ENCODE measurements around the gene SEL1L. TPM values are rescaled to one million over a fixed set of nuclear protein-coding genes. Genes with fewer than 3 reads are reported as not detected.

SEL1L gene
- total and polyA plus RNA-seq, 2 of the 13 experiments (the other 11 are each of a cell fraction or from before 2014, with no cell fraction given): 15.3 to 61.0 TPM

- ATAC-seq: no peak
- H2AFZ ChIP-seq (ENCODE audit: low read length): no peak overlapping the region
- H3K4me1 ChIP-seq (ENCODE audit: insufficient read depth, low read length): peaks cover 28% of the 10 kb centered on the region
- H3K79me2 ChIP-seq (ENCODE audit: insufficient read depth, low read length): peaks cover 5% of the 10 kb centered on the region
- CTCF ChIA-PET (ENCODE audit: low intra/inter-chr PET ratio, low total read pairs): no interaction called here
- no peak for DNase-seq (ENCODE audit: low spot score)
- H3K4me2 ChIP-seq (ENCODE audit: low read depth, low read length): no peak overlapping the region
- in situ Hi-C loops (cut with HindIII; ENCODE audit: extremely low pct_ligation_motif_present, low pct_unique_long_range_greater_than_20kb): no loop called here
- no peak for TF ChIP-seq ZNF121 (CRISPR knock-in tag; IDR thresholded peaks at IDR 0.05)
- POLR2A ChIA-PET: no interaction called here
- 94% methylated on average over 5 of the region's 5 CpGs for WGBS (ENCODE audit: low lambda C conversion rate)
- H3K27ac ChIP-seq (ENCODE audit: extremely low read length, insufficient read depth, low read length): no peak overlapping the region
- no peaks in the 10 kb centered on the region for H3K27me3 ChIP-seq (ENCODE audit: control insufficient read depth in 1 of 2, insufficient read depth in 2 of 2, low read length in 2 of 2)
- no peaks in the 10 kb centered on the region; the same call in 1 of the 2 replicates for H4K20me1 ChIP-seq (ENCODE audit: insufficient read depth, low read length)
- H3K36me3 ChIP-seq (replicated peaks in 1 of 2; ENCODE audit: control insufficient read depth in 1 of 2, insufficient read depth in 2 of 2, low read length in 2 of 2): peaks cover 12 to 34% of the 10 kb centered on the region in 2 experiments; a peak in 4 of 5 replicates
- H3K9ac ChIP-seq (ENCODE audit: insufficient read depth, low read depth, low read length): no peak overlapping the region
- H3K4me3 ChIP-seq (replicated peaks in 1 of 3; ENCODE audit: insufficient read depth in 1 of 3, low read depth in 2 of 3, low read length in 3 of 3): no peak overlapping the region
- FAIRE-seq: no peak
- BruUV-seq (replicated peaks): no TSS peak
- H3K9me3 ChIP-seq (ENCODE audit: low read length): no peaks in the 10 kb centered on the region
- intact Hi-C loops (cut with micrococcal nuclease; ENCODE audit: unreplicated experiment): no loop called here
Observed at GRCh38 chr14:81509321-81509720, 24.3 kb downstream of the SEL1L start.

GRCh38 chr14:81506487-81506886, 27.2 kb downstream of the SEL1L start:
- BruUV-seq (replicated peaks): no TSS peak
- Histone ChIP-seq H3K27me3 (ENCODE audit: control insufficient read depth in 1 of 2, insufficient read depth in 2 of 2, low read length in 2 of 2) (no peaks in the 10 kb centered on the region), H3K36me3 (replicated peaks in 1 of 2; ENCODE audit: control insufficient read depth in 1 of 2, insufficient read depth in 2 of 2, low read length in 2 of 2) (peaks cover 13 to 56% of the 10 kb centered on the region in 2 experiments), H3K79me2 (ENCODE audit: insufficient read depth, low read length) (peaks cover 5% of the 10 kb centered on the region), H4K20me1 (ENCODE audit: insufficient read depth, low read length) (no peaks in the 10 kb centered on the region; the same call in 1 of the 2 replicates), H3K4me3 (replicated peaks in 1 of 3; ENCODE audit: insufficient read depth in 1 of 3, low read depth in 2 of 3, low read length in 3 of 3) (no peak overlapping the region), H2AFZ (ENCODE audit: low read length) (no peak overlapping the region), H3K27ac (ENCODE audit: extremely low read length, insufficient read depth, low read length) (no peak overlapping the region), H3K4me2 (ENCODE audit: low read depth, low read length) (no peak overlapping the region), H3K9ac (ENCODE audit: insufficient read depth, low read depth, low read length) (no peak overlapping the region), H3K4me1 (ENCODE audit: insufficient read depth, low read length) (peaks cover 16% of the 10 kb centered on the region), H3K9me3 (ENCODE audit: low read length) (no peaks in the 10 kb centered on the region)
- CTCF ChIA-PET (ENCODE audit: low intra/inter-chr PET ratio, low total read pairs): no interaction called here
- POLR2A ChIA-PET: no interaction called here
- DNase-seq (ENCODE audit: low spot score): no peak
- intact Hi-C loops (cut with micrococcal nuclease; ENCODE audit: unreplicated experiment): no loop called here
- in situ Hi-C loops (cut with HindIII; ENCODE audit: extremely low pct_ligation_motif_present, low pct_unique_long_range_greater_than_20kb): no loop called here
- TF ChIP-seq HMG20B (CRISPR knock-in tag; conservative IDR thresholded peaks at IDR 0.05) (no peak), ZNF557 (CRISPR knock-in tag; IDR thresholded peaks at IDR 0.05) (no peak), ZNF691 (CRISPR knock-in tag; IDR thresholded peaks at IDR 0.05; ENCODE audit: borderline replicate concordance, low read depth) (no peak), ZNF770 (CRISPR knock-in tag; IDR thresholded peaks at IDR 0.05) (no peak), MEIS1 (CRISPR knock-in tag; IDR thresholded peaks at IDR 0.05; ENCODE audit: borderline replicate concordance) (no peak), FOXO1 (CRISPR knock-in tag; IDR thresholded peaks at IDR 0.05) (no peak), HOXA7 (CRISPR knock-in tag; IDR thresholded peaks at IDR 0.05) (no peak), ZBTB38 (CRISPR knock-in tag; IDR thresholded peaks at IDR 0.05) (no peak)
- FAIRE-seq: no peak
- ATAC-seq: no peak
